ENCODE data around the gene NKIRAS1.

- TF ChIP-seq ZNF274 (IDR thresholded peaks at IDR 0.05; ENCODE audit: borderline replicate concordance, extremely low read depth, low read length), result no peak
- TF ChIP-seq KDM5A (IDR thresholded peaks at IDR 0.05; ENCODE audit: low read length), result no peak
- peak in 2 of 3 experiments; percentile 3 to 24; a peak in 2 of 4 replicates for TF ChIP-seq CTCF (IDR thresholded peaks at IDR 0.05; ENCODE audit: control extremely low read depth in 1 of 3, insufficient read depth in 1 of 3, low read depth in 1 of 3, low read length in 3 of 3)
- TF ChIP-seq SUZ12 (IDR thresholded peaks at IDR 0.05; ENCODE audit: low read length), result no peak
- no peak for TF ChIP-seq POLR2AphosphoS5 (IDR thresholded peaks at IDR 0.05; ENCODE audit: low read depth, low read length)
Observed at GRCh38 chr3:23926736-23927135, 9.9 kb upstream of the NKIRAS1 start.

Measured in H1 (cell line).